Heart right ventricle (tissue), 16 donors: ENCODE measurements around the gene POLR1C. TPM values are rescaled to one million over a fixed set of nuclear protein-coding genes. Genes with fewer than 3 reads are reported as not detected.

Experiments
- ATAC-seq, 8 donors: fragments of 200-7000 bp; cut with Tn5 transposase; one replicate each; pipeline ENCODE4 v1.9.1; 2020; ENCODE audit warnings: mild to moderate bottlenecking in 8 of 8, moderate library complexity in 8 of 8, moderate number of reproducible peaks in 1 of 8
- DNase-seq, 2 donors: peaks; one replicate each; pipeline ENCODE4 v3.0.0-alpha.2; 2020
- H3K27ac ChIP-seq, 10 donors: fragments of 200-600 bp; sonication (generic) in 2 of 10; one replicate each; pipeline versions ENCODE4 v1.5.0 to v1.8.0; 2020 to 2022; ENCODE audit warnings: mild to moderate bottlenecking in 3 of 10
- H3K27me3 ChIP-seq, 7 donors: fragments of 200-600 bp; one replicate each; pipeline ENCODE4 v1.8.0; 2021 to 2022; ENCODE audit warnings: mild to moderate bottlenecking in 2 of 7
- H3K36me3 ChIP-seq, 9 donors: fragments of 200-600 bp; sonication (generic) in 1 of 9; one replicate each; pipeline versions ENCODE4 v1.5.0 to v1.8.0; 2020 to 2022; ENCODE audit warnings: mild to moderate bottlenecking in 2 of 9
- H3K4me1 ChIP-seq, 9 donors: fragments of 200-600 bp; sonication (generic) in 1 of 9; one replicate each; pipeline versions ENCODE4 v1.5.0 to v1.8.0; 2020 to 2022; ENCODE audit warnings: mild to moderate bottlenecking in 4 of 9
- H3K4me3 ChIP-seq, 10 donors: fragments of 200-600 bp; sonication (generic) in 2 of 10; one replicate each; pipeline versions ENCODE4 v1.5.0 to v1.8.0; 2020 to 2022; ENCODE audit warnings: mild to moderate bottlenecking in 7 of 10, moderate library complexity in 2 of 10
- H3K9me3 ChIP-seq, 11 donors: fragments of 200-600 bp in 10 of 11; sonication (generic) in 2 of 11; one replicate each; pipeline versions ENCODE4 v1.5.0 to v1.8.0; 2013 to 2022; ENCODE audit warnings: mild to moderate bottlenecking in 2 of 11, control low read depth in 1 of 11, moderate library complexity in 1 of 11
- WGBS, 2 donors: extraction: QIAGEN DNeasy Blood & Tissue Kit; methylation state at CpG; one replicate each; pipeline ENCODE4 v1.1.7; 2013; ENCODE audit warnings: inconsistent platforms in 1 of 2; 5-methylcytosine and 5-hydroxymethylcytosine counted together
- intact Hi-C, 10 donors: fragments of 100-400 bp; cut with DNase I; formaldehyde crosslinking; loops; one replicate each; pipeline versions ENCODE4 v1.11.1 to v1.14.2; 2022
- polyA plus RNA-seq, 2 donors: library from polyadenylated mRNA; stranded (reverse); fragments of 200-250 nt; gene quantifications; one replicate each; pipeline ENCODE4 v1.2.3, GENCODE V29; 2013
- total RNA-seq, 10 donors: library from RNA; stranded (reverse); fragmentation: NEBNext Ultra II Directional in 3 of 10; extraction: Animal tissue kit (Norgen Biotek cat#: 25700) in 3 of 10; gene quantifications; one replicate each; pipeline versions ENCODE4 v1.2.1 to v1.2.4, GENCODE V29; 2021 to 2023
- TF ChIP-seq, protein P1 (sequence below), 9 donors: fragments of 200-600 bp; sonication (generic) in 2 of 9; IDR thresholded peaks; one replicate each; pipeline versions ENCODE4 v1.5.0 to v1.8.0; 2021 to 2022; ENCODE audit warnings: antibody characterized with exemption in 9 of 9, mild to moderate bottlenecking in 5 of 9, moderate library complexity in 1 of 9
- donor health status: Arrhythmogenic right ventricular cardiomyopathy.
- donor health status: ischemic (EF 13 %, LVEDD 7.1; RV severe dilation, severe dysfunction).
- donor health status: healthy with polysubstance abuse.
- donor health status: DM: no; HTN: yes; CAD: no.
- donor health status: DM: no; HTN: no; CAD: no.
- donor health status: ischemic (EF 25% LVEDD 6.9; RV normal size, moderate dysfunction).
- donor health status: ischemic (EF 25% LVEDD 5.7; RV mildly dilated, moderate dysfunction).
- donor health status: healthy.
- donor health status: DM: yes; HTN: yes; CAD: no.
- donor health status: Ischemic cardiomyopathy.
- donor health status: ischemic (EF 35%, LVEDD 5.7; RV mildly dilated, moderate dysfunction).
- donor health status: nonischemic (EF 11% LVEDD 7.7; RV severe dilation, severe dysfunction).
- donor health status: DM: yes; HTN: yes; CAD: no.
- donor health status: PGD.
- donor health status: ischemic (EF 29% LVEDD 5.4; RV normal size, mild dysfunction).
- donor health status: nonischemic (EF 23%, LVEDD 6.1; RV moderate dilation, normal function).

The POLR1C gene
- total and polyA plus RNA-seq, 12 donors, result 10.3 to 35.5 (median 15.3) TPM

GRCh38 chr6:43481075-43481474 lies 35.8 kb upstream of the POLR1C start:
- TF ChIP-seq, protein P1, sequence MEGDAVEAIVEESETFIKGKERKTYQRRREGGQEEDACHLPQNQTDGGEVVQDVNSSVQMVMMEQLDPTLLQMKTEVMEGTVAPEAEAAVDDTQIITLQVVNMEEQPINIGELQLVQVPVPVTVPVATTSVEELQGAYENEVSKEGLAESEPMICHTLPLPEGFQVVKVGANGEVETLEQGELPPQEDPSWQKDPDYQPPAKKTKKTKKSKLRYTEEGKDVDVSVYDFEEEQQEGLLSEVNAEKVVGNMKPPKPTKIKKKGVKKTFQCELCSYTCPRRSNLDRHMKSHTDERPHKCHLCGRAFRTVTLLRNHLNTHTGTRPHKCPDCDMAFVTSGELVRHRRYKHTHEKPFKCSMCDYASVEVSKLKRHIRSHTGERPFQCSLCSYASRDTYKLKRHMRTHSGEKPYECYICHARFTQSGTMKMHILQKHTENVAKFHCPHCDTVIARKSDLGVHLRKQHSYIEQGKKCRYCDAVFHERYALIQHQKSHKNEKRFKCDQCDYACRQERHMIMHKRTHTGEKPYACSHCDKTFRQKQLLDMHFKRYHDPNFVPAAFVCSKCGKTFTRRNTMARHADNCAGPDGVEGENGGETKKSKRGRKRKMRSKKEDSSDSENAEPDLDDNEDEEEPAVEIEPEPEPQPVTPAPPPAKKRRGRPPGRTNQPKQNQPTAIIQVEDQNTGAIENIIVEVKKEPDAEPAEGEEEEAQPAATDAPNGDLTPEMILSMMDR (IDR thresholded peaks at IDR 0.05), result no peak
- 90 to 92% methylated on average over 2 of the region's 2 CpGs for WGBS, 2 donors
- no peaks in the 10 kb centered on the region for H3K27me3 ChIP-seq
- ATAC-seq, result no peak
- H3K4me3 ChIP-seq, result no peak overlapping the region
- peaks cover 0 to 23% (median 0%) of the 10 kb centered on the region in 9 donors for H3K36me3 ChIP-seq
- no peak overlapping the region for H3K27ac ChIP-seq
- intact Hi-C loops, result no loop called here
- H3K9me3 ChIP-seq, result no peaks in the 10 kb centered on the region
- H3K4me1 ChIP-seq, result peaks cover 7 to 71% (median 37%) of the 10 kb centered on the region in 9 donors
- no peak for DNase-seq

DNA sequence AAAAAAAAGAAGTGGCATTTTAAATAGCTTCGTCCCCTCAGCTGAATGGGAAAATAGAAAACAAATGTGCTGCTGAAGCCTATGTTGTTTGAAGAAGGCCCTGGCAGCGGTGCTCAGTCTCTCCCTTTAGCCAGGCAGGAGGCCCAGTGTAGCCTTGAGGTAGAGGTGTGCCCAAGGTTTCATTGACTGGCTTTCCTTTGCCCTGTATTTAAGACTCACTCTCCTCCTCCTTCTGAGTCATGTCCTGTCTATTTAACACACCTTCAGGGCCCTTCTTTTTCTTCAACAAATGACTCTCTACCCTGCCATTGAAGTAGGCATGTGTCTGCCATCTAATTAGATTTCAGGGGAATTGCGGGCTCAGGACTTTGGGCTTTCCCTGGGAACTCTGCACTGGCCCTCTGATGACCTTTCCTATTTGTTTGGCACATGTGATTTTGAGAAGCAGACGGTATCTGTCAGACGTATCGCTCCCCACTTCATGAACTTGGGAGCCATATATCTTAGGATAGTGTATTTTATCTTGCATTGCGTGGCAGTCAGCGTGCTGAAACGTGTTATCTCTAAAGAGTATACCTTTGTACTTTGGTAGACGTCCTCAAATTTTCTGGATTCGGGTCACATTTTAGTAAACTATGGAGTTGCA lies 35.2 kb upstream of the POLR1C start:
- DNase-seq, result no peak
- Histone ChIP-seq H3K27ac (no peak overlapping the region), H3K36me3 (peaks cover 0 to 27% (median 0%) of the 10 kb centered on the region in 9 donors), H3K4me1 (peaks cover 7 to 71% (median 39%) of the 10 kb centered on the region in 9 donors), H3K9me3 (no peaks in the 10 kb centered on the region), H3K27me3 (no peaks in the 10 kb centered on the region), H3K4me3 (no peak overlapping the region)
- ATAC-seq, result no peak
- intact Hi-C loops, result no loop called here
- TF ChIP-seq, protein P1 (IDR thresholded peaks at IDR 0.05), result no peak
- WGBS, 2 donors, result 69 to 74% methylated on average over 11 of the region's 11 CpGs

- TF ChIP-seq, protein P1 (IDR thresholded peaks at IDR 0.05), result no peak
- intact Hi-C loops, result no loop called here
- DNase-seq, result no peak
- Histone ChIP-seq H3K27ac (peak overlapping the region in 3 of 10 donors; percentile 4 to 46 (median 7)), H3K9me3 (no peaks in the 10 kb centered on the region), H3K27me3 (no peaks in the 10 kb centered on the region), H3K4me3 (no peak overlapping the region), H3K4me1 (peaks cover 0 to 24% (median 13%) of the 10 kb centered on the region in 9 donors), H3K36me3 (peaks cover 0 to 31% (median 0%) of the 10 kb centered on the region in 9 donors)
- no peak for ATAC-seq
- 61 to 63% methylated on average over 4 of the region's 4 CpGs for WGBS, 2 donors
These were observed 28.1 kb upstream of the POLR1C start for GRCh38 chr6:43488667-43489276.

DNA sequence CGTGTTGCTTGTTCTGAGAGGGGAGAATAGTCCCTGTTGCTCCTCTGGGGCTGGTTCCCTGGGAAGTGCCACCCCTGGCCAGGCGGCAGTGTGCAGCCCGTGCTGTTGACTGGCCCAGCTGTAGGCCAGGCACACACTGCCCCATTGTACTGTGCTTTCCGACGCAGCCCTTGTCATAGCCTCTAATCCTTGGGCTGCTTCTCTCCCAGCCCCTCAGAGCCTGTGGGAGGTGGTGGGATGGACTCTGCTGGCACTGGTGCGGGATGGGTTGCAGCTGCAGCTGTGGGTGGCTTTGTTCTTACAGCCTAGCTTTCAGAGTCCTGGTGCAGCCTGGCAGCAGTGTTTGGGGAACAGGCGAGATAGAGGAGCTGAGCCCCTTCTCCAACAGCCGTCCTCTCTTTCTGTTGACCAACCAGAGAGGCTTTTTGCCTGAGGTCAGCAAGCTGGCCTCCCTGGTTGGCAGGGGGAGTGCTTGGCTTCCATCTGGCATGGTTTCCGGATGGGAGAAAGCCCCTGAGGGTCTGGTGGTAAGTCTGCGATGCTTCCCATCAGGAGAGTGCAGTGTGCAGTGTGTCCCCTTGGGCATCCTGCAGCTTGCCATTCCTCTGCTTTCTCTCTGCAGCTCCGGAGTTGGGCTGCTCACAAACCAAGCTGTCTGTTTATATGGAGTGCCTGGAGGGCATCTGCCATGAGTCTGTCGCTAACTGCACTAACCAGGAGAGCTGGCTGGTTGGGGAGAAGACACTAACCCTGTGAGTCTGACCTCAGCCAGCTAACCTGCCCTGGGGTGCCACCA lies 27.4 kb upstream of the POLR1C start:
- Histone ChIP-seq H3K9me3 (no peaks in the 10 kb centered on the region), H3K4me1 (peaks cover 0 to 29% (median 13%) of the 10 kb centered on the region in 9 donors), H3K4me3 (no peak overlapping the region), H3K27ac (peak overlapping the region in 3 of 10 donors; percentile 7 to 47 (median 46)), H3K27me3 (no peaks in the 10 kb centered on the region), H3K36me3 (peaks cover 0 to 31% (median 0%) of the 10 kb centered on the region in 9 donors)
- TF ChIP-seq, protein P1 (IDR thresholded peaks at IDR 0.05), result no peak
- DNase-seq, result no peak
- 75 to 78% methylated on average over 12 of the region's 12 CpGs for WGBS, 2 donors
- peak in 2 of 8 donors; percentile 26 to 29 for ATAC-seq
- intact Hi-C loops, result loop anchor here in 1 of 10 donors (10.0 kb wide), 1 partner anchor 125 kb away; the partner anchor contains the start of gene ZNF318
